WERI-Rb-1 (cell line): ENCODE results near the gene SH3GLB2.

Source experiments
- DNase-seq: peaks from one replicate; pipeline ENCODE4 v3.0.0-alpha.2; 2020
- H3K27ac ChIP-seq: fragments of 250-450 bp; sonication (Bioruptor Pico); 2 replicates; pipeline ENCODE4 v1.5.1; 2020; ENCODE audit warnings: mild to moderate bottlenecking, moderate library complexity
- H3K27me3 ChIP-seq: fragments of 250-450 bp; sonication (Bioruptor Pico); 2 replicates; pipeline ENCODE4 v1.5.1; 2021; ENCODE audit warnings: mild to moderate bottlenecking, low read depth, moderate library complexity; ENCODE audit not compliant: insufficient read depth, severe bottlenecking
- H3K36me3 ChIP-seq: fragments of 250-450 bp; sonication (Bioruptor Pico); 2 replicates; pipeline ENCODE4 v1.5.1; 2020; ENCODE audit warnings: mild to moderate bottlenecking, moderate library complexity
- H3K4me3 ChIP-seq: 2 replicates; pipeline ENCODE4 v1.5.1; 2011; ENCODE audit warnings: low read depth, mild to moderate bottlenecking, control low read depth, low read length
- H3K9me3 ChIP-seq: fragments of 250-450 bp; sonication (Bioruptor Pico); 2 replicates; pipeline ENCODE4 v1.5.1; 2021; ENCODE audit warnings: mild to moderate bottlenecking, moderate library complexity; ENCODE audit not compliant: severe bottlenecking
- TF ChIP-seq, protein P1 (sequence below): IDR thresholded peaks from 2 replicates; pipeline ENCODE4 v1.5.1; 2011; ENCODE audit warnings: low read depth, mild to moderate bottlenecking, control low read depth, inconsistent platforms, low read length

Gene SH3GLB2

DNA sequence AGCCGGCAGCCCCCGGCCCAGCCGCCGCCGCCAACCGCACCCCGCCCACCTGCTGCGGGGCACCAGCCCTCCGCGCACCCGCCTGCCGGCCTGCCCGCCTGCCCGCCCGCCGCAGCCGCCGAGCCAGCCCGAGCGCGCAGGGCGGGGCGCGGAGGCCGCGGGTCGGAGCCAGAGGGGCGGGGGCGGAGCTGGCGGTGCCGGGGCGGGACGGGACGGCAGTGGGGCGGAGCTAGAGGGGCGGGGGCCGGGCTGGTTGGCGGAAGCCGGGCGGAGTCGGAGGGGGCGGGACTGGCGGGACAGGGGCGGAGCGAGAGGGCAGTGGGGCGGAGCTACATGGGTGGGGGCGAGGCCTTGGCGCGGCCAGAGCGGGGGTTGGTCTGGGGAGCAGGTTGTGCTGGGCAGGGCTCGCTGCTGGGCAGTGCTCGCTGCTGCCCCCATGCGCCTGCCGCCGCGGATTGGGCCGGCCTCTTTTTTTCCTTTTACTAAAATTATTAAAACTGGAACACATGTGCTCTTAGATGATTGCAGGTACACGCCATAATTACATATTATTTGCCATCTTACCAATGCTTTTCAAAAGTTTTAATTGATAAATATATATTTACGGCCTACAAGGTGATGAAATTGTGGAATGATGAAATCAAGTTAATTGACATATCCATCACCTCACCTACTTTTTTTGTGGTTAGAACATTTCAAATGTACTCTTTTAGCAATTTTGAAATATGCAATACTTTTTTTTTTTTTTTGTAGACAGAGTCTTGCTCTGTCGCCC is at the start of gene SH3GLB2:
Gene SH3GLB2 (minus strand): TSS at position 140 of the 775 bp plus-strand sequence. CDS start 177 bp downstream, outside the sequence.
- TF ChIP-seq, protein P1, sequence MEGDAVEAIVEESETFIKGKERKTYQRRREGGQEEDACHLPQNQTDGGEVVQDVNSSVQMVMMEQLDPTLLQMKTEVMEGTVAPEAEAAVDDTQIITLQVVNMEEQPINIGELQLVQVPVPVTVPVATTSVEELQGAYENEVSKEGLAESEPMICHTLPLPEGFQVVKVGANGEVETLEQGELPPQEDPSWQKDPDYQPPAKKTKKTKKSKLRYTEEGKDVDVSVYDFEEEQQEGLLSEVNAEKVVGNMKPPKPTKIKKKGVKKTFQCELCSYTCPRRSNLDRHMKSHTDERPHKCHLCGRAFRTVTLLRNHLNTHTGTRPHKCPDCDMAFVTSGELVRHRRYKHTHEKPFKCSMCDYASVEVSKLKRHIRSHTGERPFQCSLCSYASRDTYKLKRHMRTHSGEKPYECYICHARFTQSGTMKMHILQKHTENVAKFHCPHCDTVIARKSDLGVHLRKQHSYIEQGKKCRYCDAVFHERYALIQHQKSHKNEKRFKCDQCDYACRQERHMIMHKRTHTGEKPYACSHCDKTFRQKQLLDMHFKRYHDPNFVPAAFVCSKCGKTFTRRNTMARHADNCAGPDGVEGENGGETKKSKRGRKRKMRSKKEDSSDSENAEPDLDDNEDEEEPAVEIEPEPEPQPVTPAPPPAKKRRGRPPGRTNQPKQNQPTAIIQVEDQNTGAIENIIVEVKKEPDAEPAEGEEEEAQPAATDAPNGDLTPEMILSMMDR = peak; percentile 94
- H3K27me3 ChIP-seq = no peaks in the 10 kb centered on the region
- H3K36me3 ChIP-seq = peaks cover 8% of the 10 kb centered on the region; the same call in 1 of the 2 replicates
- H3K9me3 ChIP-seq = no peaks in the 10 kb centered on the region
- H3K4me3 ChIP-seq = peak within 1 kb of the TSS; percentile 56
- DNase-seq = peak; percentile 97
- peak within 1 kb of the TSS; percentile 84 for H3K27ac ChIP-seq

- TF ChIP-seq, protein P1 = no peak
- Histone ChIP-seq H3K27me3 (no peaks in the 10 kb centered on the region), H3K36me3 (peaks cover 7% of the 10 kb centered on the region), H3K9me3 (no peaks in the 10 kb centered on the region), H3K4me3 (no peak overlapping the region), H3K27ac (no peak overlapping the region)
- DNase-seq = no peak
Measured at GRCh38 chr9:129077236-129077635, 49.1 kb upstream of the SH3GLB2 start.

- H3K27me3 ChIP-seq = no peaks in the 10 kb centered on the region
- no peak for DNase-seq
- TF ChIP-seq, protein P1 = no peak
- H3K9me3 ChIP-seq = no peaks in the 10 kb centered on the region
- H3K36me3 ChIP-seq = peaks cover 8% of the 10 kb centered on the region
- no peak overlapping the region for H3K4me3 ChIP-seq
- H3K27ac ChIP-seq = no peak overlapping the region
Measured at GRCh38 chr9:129076640-129077037, 48.5 kb upstream of the SH3GLB2 start.

- Histone ChIP-seq H3K4me3 (no peak overlapping the region), H3K27me3 (no peaks in the 10 kb centered on the region), H3K27ac (no peak overlapping the region), H3K36me3 (peaks cover 13% of the 10 kb centered on the region), H3K9me3 (no peaks in the 10 kb centered on the region)
- no peak for DNase-seq
- TF ChIP-seq, protein P1 = no peak
Measured at GRCh38 chr9:129075996-129076639, 48.0 kb upstream of the SH3GLB2 start.

GRCh38 chr9:129074106-129074505 is 46.0 kb upstream of the SH3GLB2 start:
- Histone ChIP-seq H3K36me3 (peaks cover 12% of the 10 kb centered on the region), H3K4me3 (no peak overlapping the region), H3K27me3 (no peaks in the 10 kb centered on the region), H3K27ac (no peak overlapping the region), H3K9me3 (no peaks in the 10 kb centered on the region)
- no peak for DNase-seq
- TF ChIP-seq, protein P1 = no peak
